NCI-H1436 treated with DMSO at 0.1 percent for 48 hours (cell line): ENCODE results near the gene TRIM47.

Source experiments
- DNase-seq: peaks from one replicate; lab custom pipeline; 2025; lab: John Stamatoyannopoulos, UW

The TRIM47 gene

GRCh38 chr17:75831032-75831571 lies 47.3 kb downstream of the TRIM47 start:
- DNase-seq = no peak

DNA sequence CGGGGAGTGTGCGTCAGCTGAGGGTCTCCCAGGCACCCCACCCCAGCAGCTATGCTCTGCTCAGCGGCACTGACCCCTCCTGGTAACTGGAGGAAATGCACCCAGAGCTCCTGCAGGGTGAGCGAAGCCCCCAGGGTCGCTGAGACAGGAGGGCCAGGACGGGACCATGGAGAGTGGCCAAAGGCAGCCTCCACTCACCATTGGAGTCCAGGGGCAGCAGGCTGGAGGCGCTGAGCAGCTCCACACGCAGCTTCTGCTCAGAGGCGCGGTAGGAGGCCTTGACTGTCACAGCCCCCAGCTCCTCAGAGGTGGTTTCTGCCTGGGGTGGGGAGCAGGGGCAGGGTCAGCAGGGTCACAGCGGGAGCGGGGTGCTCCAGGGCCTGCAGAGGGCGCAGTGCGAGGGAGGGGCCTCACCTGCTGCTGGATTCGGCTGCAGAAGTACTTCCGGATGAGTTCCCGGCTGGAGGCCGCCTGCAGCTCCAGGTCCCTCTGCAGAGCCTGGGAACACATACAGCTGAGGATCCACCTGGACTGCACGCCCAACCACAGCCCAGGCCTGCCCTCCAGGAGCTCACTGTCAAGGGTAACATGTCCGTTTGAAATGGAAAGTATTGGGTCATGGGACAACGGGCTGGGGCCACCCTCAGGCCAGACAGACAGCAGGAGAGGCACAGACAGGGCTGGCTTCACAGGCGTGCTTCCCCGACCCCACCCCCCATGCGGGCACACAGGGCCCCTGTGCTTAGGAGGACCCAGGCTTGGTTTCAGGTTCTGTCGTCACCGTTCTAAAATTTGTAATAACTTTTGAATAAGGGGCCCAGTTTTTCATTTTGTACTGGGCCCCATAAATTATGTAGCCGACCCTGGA lies 48.0 kb downstream of the TRIM47 start:
- DNase-seq = no peak

DNA sequence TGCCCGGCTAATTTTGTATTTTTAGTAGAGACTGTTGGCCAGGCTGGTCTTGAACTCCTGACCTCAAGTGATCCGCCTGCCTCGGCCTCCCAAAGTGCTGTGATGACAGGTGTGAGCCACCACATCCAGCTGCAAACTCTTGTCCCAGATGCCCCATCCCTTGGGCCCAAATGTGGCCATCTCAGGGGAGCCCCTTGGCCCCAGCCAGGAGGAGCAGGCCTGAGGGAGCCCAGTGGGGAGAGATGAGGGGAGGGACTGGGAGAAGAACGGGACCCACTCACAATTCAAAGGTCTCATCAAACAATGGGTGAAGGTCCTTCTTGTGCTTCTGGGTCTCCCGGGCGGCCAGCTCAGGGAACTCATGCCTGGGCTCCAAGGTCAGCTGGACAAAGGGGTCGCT lies 48.6 kb downstream of the TRIM47 start:
- no peak for DNase-seq

GRCh38 chr17:75828741-75829140 lies 49.6 kb downstream of the TRIM47 start:
- no peak for DNase-seq

GRCh38 chr17:75828076-75828400 lies 50.3 kb downstream of the TRIM47 start:
- no peak for DNase-seq

- peak; percentile 49 for DNase-seq
Measured at GRCh38 chr17:75827308-75828075, 50.9 kb downstream of the TRIM47 start.

DNA sequence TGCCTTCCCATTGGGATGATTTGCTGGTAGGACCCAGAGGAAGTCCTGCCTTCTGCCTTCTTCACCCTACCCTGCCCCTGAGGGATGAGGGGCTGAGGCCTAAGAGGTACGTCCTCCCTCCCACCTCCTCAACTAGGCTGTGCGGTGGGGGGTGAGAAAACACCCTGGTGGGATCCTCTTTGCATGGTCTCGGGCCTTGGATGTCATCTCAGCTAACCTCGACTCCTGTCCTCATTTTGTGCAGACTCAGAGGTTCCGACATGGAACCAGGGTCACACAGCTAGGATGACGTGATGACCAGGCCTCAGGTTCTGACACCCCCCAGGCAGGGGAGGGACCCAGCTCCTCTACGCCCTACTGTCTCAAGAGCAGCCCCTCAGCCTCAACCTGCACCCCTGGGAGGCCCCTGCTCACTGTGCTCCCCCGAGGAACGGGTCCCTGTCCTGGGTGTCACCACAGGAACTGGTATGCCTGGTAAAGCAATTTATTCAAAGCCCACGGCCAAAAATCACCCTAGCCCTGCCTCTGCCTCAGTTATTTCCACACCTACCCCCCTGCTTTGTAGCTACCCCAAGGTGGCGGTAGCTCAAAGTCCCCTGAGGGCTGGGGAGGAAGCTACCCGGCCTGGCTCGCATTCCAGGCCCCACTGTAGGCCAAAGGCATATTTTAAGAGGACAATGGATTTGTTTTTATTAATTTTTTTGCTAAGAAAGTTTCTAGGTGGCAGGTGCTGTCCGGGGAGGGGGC lies 51.6 kb downstream of the TRIM47 start:
- DNase-seq = no peak

- DNase-seq = no peak
Measured at GRCh38 chr17:75825748-75826370, 52.5 kb downstream of the TRIM47 start.

GRCh38 chr17:75825149-75825552 lies 53.2 kb downstream of the TRIM47 start:
- DNase-seq = no peak

- DNase-seq = no peak
Measured at GRCh38 chr17:75824666-75825065, 53.7 kb downstream of the TRIM47 start.
